ENCODE results near the gene ECHDC1. TPM values are rescaled to one million over a fixed set of nuclear protein-coding genes. Genes with fewer than 3 reads are reported as not detected.

ECHDC1 gene
- total RNA-seq, 1 experiment from 2014 or later: 60.0 TPM

DNA sequence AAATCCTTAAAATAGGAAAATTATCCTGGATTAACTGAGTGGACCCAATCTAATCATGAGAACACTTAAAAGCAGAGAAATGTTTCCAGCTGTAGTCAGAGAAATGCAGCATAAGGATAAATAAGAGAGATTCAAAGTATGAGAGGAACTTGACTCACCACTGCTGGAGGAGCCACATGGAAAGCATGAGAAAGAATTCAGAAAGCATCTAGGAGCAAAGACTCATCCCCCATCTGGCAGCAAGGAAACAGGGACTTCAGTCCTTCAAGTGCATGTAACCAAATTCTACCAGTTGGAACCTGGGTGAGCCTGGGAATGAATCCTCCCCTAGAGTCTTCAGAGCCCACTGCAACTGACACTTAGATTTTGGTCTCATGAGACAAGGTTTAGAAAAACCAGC is 43.0 kb downstream of the ECHDC1 start (continued):
- TF ChIP-seq ARID4B (CRISPR knock-in tag; IDR thresholded peaks at IDR 0.05; ENCODE audit: borderline replicate concordance): no peak

- Mint-ChIP-seq H3K4me1 (peaks cover 15% of the 10 kb centered on the region), H3K4me3 (no peak overlapping the region), H3K27me3 (ENCODE audit: low read depth) (no peaks in the 10 kb centered on the region), H3K27ac (no peak overlapping the region), H3K36me3 (peaks cover 19% of the 10 kb centered on the region), H3K9me3 (peaks cover 10% of the 10 kb centered on the region)
- ChIA-PET CTCF (interaction anchor here (0.7 kb wide), 1 partner anchor 1138 kb away, joined by 3 read pairs; no protein-coding TSS in a partner anchor), POLR2A (interaction anchor here (0.6 kb wide), 1 partner anchor 18 kb away, joined by 3 read pairs; no protein-coding TSS in a partner anchor)
- no peak for DNase-seq (ENCODE audit: low spot score)
- ATAC-seq: no peak
- TF ChIP-seq E2F5 (CRISPR knock-in tag; IDR thresholded peaks at IDR 0.05): no peak
- no peak for TF ChIP-seq NFYB (CRISPR knock-in tag; conservative IDR thresholded peaks at IDR 0.05; ENCODE audit: low read depth)
- no peak for TF ChIP-seq ZBTB43 (CRISPR knock-in tag; IDR thresholded peaks at IDR 0.05)
- no peak for TF ChIP-seq ZNF396 (CRISPR knock-in tag; IDR thresholded peaks at IDR 0.05; ENCODE audit: borderline replicate concordance)
- TF ChIP-seq NR1H2 (CRISPR knock-in tag; IDR thresholded peaks at IDR 0.05): no peak
- TF ChIP-seq FOXP4 (CRISPR knock-in tag; IDR thresholded peaks at IDR 0.05): no peak
- TF ChIP-seq ARID4B (CRISPR knock-in tag; IDR thresholded peaks at IDR 0.05; ENCODE audit: borderline replicate concordance): no peak
- no peak for TF ChIP-seq TP53 (CRISPR knock-in tag; IDR thresholded peaks at IDR 0.05)
- TF ChIP-seq ZNF121 (CRISPR knock-in tag; IDR thresholded peaks at IDR 0.05): no peak
- no peak for TF ChIP-seq NR2C2 (CRISPR knock-in tag; IDR thresholded peaks at IDR 0.05)
- no peak for TF ChIP-seq GRHL2 (CRISPR knock-in tag; IDR thresholded peaks at IDR 0.05; ENCODE audit: insufficient replicate concordance, severe bottlenecking)
- no peak for TF ChIP-seq ZNF416 (CRISPR knock-in tag; IDR thresholded peaks at IDR 0.05)
- TF ChIP-seq, protein P1, sequence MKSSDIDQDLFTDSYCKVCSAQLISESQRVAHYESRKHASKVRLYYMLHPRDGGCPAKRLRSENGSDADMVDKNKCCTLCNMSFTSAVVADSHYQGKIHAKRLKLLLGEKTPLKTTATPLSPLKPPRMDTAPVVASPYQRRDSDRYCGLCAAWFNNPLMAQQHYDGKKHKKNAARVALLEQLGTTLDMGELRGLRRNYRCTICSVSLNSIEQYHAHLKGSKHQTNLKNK (CRISPR knock-in tag; IDR thresholded peaks at IDR 0.05): no peak
- TF ChIP-seq ZNF263 (CRISPR knock-in tag; IDR thresholded peaks at IDR 0.05; ENCODE audit: low read depth): no peak
- TF ChIP-seq ZNF232 (CRISPR knock-in tag; IDR thresholded peaks at IDR 0.05): no peak
- no peak for TF ChIP-seq ZBTB21 (CRISPR knock-in tag; IDR thresholded peaks at IDR 0.05; ENCODE audit: borderline replicate concordance)
Observed at GRCh38 chr6:127299522-127300240, 43.7 kb downstream of the ECHDC1 start.
